SH-SY5Y (cell line): Measurements from ENCODE around the gene RGS3.

Experiments used
- GATA2 ChIP-seq: IDR thresholded peaks from 2 replicates; pipeline ENCODE4 v1.6.1; 2011; ENCODE audit warnings: mild to moderate bottlenecking, low read depth, low read length
- GATA3 ChIP-seq: IDR thresholded peaks from 2 replicates; pipeline ENCODE4 v1.6.1; 2011; ENCODE audit warnings: low read depth, mild to moderate bottlenecking, low read length, moderate library complexity

DNA sequence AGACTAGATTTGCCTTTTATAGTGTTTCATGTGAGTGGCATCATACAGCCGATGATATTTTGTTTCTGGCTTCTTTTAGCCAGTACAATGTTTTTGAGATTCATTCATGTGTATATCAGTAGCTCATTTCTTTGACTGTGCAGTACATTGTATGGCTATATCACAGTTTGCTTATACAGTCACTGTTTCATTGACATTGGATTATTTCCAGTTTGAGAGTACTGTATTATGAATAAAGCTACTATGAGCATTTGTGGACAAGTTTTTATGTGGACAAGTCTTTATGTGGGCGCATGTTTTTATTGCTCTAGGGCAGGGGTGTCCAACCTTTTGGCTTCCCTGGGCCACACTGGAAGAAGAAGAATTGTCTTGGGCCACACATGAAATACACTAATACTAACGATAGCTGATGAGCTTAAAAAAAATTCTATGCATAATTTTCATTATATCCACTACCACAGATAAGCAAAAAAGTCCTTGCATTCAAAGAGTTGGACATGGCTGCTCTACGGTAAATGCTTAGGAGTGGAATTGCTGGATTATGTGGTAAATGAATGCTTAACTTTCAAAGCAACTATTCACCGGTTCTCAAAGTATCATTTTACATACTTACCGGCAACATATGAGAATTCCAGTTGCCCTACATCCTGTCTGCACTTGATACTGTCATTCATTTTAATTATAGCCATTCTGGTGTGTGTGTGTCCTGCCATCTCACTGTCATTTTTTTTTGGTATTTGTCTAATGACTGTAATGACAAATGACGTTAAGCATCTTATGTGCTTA lies 177.8 kb downstream of the RGS3 start:
- no peak for TF ChIP-seq GATA3
- no peak for TF ChIP-seq GATA2
